Kasumi-1 (cell line): Measurements from ENCODE around the gene STX10.

ENCODE experiments used
- DNase-seq, 2 experiments: peaks; one replicate each; lab custom pipeline; 2025; lab: John Stamatoyannopoulos, UW

Gene STX10

GRCh38 chr19:13100031-13100588, 50.1 kb downstream of the STX10 start:
- DNase-seq = peak; percentile 19 to 47

GRCh38 chr19:13099073-13099999, 50.8 kb downstream of the STX10 start:
- DNase-seq = peak; percentile 82 to 85

GRCh38 chr19:13098277-13099072, 51.7 kb downstream of the STX10 start:
- peak; percentile 90 for DNase-seq

DNA sequence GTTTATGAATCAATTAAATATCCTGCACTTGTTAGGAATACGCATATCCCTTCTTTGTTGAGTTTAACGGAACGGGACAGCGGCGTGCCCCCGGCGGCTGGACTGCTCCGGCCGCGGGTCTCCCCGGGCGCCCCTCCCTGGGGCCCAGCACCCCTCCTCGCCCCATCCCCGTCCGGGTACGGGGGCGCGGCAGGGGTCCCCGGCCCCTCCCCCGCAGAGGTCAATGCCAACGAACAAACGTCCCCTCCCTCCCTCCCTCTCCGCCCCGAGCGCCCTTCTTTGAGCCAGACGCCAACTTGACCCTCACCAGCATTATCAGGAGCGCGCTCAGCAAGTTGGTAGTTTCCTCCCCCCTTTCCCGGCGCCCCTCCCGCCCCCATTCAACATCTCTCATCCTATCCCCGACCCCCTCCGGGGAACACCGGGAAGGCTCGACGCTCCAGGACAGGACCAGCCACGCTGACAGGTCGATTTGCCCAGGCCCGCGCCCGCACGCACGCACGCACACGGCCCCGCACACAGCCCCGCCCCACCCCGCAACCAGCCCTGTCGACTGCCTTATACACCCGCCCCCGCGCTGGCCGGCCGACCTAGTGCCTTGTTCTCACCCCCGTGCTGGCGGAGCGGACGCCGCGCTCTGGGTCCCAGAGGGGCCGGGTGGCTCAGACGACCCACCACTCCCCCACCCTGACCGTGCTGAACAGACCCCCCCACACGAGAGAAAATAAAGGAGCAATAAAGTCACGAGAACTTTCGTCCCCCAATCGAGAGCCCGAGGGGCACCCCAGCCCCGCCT, 52.5 kb downstream of the STX10 start:
- DNase-seq = peak; percentile 87 to 96

- DNase-seq = peak; percentile 64
Measured at GRCh38 chr19:13097033-13097462, 53.1 kb downstream of the STX10 start.

- peak; percentile 70 to 89 for DNase-seq
Measured at GRCh38 chr19:13095934-13096927, 53.9 kb downstream of the STX10 start.

- peak; percentile 24 to 44 for DNase-seq
Measured at GRCh38 chr19:13095393-13095784, 54.8 kb downstream of the STX10 start.

DNA sequence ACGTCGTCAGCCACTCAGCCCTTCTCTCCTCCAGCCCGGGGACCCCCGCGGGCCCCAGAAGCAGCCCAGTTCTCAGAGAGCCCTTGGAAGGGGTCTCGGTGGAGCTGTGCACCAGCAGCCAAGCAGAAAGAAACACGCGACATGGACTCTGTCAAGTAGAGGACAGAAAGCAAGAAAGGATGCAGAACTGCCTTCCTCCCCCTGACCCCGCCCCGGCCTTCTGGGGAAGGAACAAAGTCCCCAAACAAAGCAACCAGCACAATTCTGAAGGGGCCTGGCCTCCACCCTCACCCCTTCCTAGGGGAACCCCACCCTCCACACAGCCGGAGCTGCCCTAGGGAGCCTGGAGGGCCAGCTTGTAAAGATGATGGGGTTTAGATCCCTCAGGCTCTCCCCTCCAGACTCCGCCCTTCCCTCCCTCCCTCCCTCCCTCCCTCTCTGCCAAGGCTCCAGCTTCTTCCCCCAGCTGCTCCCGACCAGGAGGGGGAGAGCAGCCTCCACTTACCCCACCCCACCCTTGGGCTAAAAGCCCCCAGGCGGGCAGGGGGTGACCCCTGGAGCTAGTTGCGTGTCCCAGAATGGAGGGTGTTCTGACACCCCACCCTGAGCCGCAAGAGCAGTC, 55.3 kb downstream of the STX10 start:
- DNase-seq = peak; percentile 21 to 50

DNA sequence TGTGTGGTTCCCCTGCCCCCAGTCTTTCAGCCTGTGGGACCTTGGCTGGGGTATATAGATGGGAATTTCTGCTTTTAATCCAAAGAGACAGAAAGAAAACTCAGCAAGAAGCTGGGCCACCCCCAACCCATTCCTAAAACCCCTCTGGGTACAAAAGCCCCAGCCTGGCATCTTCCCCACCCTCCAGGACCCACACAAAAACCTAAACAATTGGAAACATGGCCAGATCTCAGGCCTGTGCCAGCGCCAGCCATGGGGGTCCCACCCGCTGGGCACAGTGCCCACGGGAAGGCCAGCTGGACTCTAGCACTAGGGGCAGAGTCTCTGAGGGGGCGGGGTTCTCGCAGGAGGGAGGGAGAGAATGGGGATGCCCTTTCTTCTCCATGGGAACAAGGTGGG, 56.1 kb downstream of the STX10 start:
- no peak for DNase-seq
